Measurements from ENCODE around the gene MED13L.
A peak's percentile ranks its signal among the peaks of the same experiment; 100 is the strongest.

The MED13L gene

DNA sequence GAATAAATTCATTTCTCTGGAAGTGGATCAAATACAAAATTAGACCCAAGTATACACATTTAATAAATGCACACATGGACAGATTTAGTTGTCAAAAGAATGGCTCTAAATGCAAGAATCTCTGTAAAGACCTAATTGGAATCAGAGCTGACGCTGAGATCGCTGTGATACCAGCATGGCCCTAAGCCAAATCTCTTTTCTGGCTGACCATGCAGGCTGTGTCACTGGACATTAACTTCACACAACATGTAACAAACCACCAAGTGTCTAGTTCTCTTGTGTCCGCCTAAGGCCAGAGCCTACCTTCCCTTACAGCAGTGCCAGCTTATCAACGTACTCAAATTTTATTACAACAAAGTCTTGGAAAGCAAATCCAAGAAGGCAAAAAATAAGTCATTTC lies 127.5 kb downstream of the MED13L start:
- TF ChIP-seq FOXP2 (optimal IDR thresholded peaks at IDR 0.05; ENCODE audit: borderline replicate concordance, extremely low read depth, extremely low read length, insufficient read depth) (no peak), POLR2AphosphoS5 (IDR thresholded peaks at IDR 0.05; ENCODE audit: low read depth, low read length) (no peak), SIN3A (IDR thresholded peaks at IDR 0.05; ENCODE audit: borderline replicate concordance, insufficient read depth, low read length) (0 out of 2 replicates have a peak, but pooled peaks have one; percentile 50), TAF1 (IDR thresholded peaks at IDR 0.05; ENCODE audit: borderline replicate concordance, insufficient read depth, low read length) (no peak)

DNA sequence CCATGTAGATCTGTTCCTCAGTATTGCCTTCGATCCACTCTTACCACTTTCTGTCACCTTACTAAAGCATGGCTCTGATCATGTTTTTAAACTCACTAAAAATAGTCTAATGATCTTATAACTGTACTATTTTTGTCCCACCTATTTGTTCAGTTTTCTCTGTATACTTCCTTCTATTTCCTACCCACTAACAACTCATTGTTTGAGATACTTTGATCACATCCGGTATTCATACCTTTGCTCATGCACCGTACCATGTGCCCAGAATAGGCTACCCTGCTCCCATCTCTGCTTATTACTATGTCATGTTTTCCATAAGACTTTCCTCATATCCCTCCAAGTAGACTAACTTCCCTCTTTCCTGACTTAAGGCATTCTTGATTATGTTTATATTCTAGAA lies 128.6 kb downstream of the MED13L start:
- TF ChIP-seq POLR2AphosphoS5 (IDR thresholded peaks at IDR 0.05; ENCODE audit: low read depth, low read length) (no peak), FOXP2 (optimal IDR thresholded peaks at IDR 0.05; ENCODE audit: borderline replicate concordance, extremely low read depth, extremely low read length, insufficient read depth) (no peak), TAF1 (IDR thresholded peaks at IDR 0.05; ENCODE audit: borderline replicate concordance, insufficient read depth, low read length) (no peak), SIN3A (IDR thresholded peaks at IDR 0.05; ENCODE audit: borderline replicate concordance, insufficient read depth, low read length) (no peak)
- TF ChIP-seq, protein P1, sequence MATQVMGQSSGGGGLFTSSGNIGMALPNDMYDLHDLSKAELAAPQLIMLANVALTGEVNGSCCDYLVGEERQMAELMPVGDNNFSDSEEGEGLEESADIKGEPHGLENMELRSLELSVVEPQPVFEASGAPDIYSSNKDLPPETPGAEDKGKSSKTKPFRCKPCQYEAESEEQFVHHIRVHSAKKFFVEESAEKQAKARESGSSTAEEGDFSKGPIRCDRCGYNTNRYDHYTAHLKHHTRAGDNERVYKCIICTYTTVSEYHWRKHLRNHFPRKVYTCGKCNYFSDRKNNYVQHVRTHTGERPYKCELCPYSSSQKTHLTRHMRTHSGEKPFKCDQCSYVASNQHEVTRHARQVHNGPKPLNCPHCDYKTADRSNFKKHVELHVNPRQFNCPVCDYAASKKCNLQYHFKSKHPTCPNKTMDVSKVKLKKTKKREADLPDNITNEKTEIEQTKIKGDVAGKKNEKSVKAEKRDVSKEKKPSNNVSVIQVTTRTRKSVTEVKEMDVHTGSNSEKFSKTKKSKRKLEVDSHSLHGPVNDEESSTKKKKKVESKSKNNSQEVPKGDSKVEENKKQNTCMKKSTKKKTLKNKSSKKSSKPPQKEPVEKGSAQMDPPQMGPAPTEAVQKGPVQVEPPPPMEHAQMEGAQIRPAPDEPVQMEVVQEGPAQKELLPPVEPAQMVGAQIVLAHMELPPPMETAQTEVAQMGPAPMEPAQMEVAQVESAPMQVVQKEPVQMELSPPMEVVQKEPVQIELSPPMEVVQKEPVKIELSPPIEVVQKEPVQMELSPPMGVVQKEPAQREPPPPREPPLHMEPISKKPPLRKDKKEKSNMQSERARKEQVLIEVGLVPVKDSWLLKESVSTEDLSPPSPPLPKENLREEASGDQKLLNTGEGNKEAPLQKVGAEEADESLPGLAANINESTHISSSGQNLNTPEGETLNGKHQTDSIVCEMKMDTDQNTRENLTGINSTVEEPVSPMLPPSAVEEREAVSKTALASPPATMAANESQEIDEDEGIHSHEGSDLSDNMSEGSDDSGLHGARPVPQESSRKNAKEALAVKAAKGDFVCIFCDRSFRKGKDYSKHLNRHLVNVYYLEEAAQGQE (IDR thresholded peaks at IDR 0.05; ENCODE audit: insufficient read depth in 1 of 2, low read depth in 2 of 2, low read length in 2 of 2), result no peak

DNA sequence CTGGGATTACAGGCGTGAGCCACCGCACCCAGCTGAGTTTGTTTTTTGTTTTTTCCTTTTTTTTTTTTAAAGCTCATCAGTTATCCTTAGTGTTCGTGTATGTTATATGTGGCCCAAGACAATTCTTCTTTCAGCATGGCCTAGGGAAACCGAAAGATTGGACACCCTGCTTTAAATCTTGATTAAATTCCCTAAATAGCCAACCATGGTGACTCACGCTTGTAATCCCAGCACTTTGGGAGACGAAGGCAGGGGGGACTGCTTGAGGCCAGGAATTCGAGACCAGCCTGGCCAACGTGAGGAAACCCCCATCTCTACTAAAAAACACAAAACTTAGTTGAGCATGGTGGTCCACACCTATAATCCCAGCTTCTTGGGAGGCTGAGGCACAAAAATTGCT lies 131.1 kb downstream of the MED13L start:
- TF ChIP-seq TAF1 (IDR thresholded peaks at IDR 0.05; ENCODE audit: borderline replicate concordance, insufficient read depth, low read length), result no peak
- TF ChIP-seq, protein P1 (IDR thresholded peaks at IDR 0.05; ENCODE audit: insufficient read depth in 1 of 2, low read depth in 2 of 2, low read length in 2 of 2), result no peak
- TF ChIP-seq FOXP2 (optimal IDR thresholded peaks at IDR 0.05; ENCODE audit: borderline replicate concordance, extremely low read depth, extremely low read length, insufficient read depth), result no peak
- no peak for TF ChIP-seq POLR2AphosphoS5 (IDR thresholded peaks at IDR 0.05; ENCODE audit: low read depth, low read length)
- TF ChIP-seq SIN3A (IDR thresholded peaks at IDR 0.05; ENCODE audit: borderline replicate concordance, insufficient read depth, low read length), result no peak

DNA sequence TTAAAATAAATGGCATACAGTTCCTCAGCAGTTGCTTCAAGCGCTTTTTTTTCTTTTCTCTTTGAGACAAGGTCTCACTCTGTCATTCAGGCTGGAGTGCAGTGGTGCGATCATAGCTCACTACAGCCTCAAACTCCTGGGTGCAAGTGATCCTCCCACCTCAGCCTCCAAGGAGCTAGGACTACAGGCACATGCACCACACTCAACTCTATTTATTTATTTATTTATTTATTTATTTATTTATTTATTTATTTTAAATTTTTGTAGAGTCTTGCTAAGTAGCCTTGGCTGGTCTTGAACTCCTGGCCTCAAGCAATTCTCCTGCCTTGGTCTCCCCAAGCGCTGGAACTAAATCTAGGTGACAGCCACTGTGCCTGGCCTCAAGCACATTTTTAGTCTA lies 132.0 kb downstream of the MED13L start:
- no peak for TF ChIP-seq SIN3A (IDR thresholded peaks at IDR 0.05; ENCODE audit: borderline replicate concordance, insufficient read depth, low read length)
- TF ChIP-seq FOXP2 (optimal IDR thresholded peaks at IDR 0.05; ENCODE audit: borderline replicate concordance, extremely low read depth, extremely low read length, insufficient read depth), result no peak
- TF ChIP-seq POLR2AphosphoS5 (IDR thresholded peaks at IDR 0.05; ENCODE audit: low read depth, low read length), result no peak

DNA sequence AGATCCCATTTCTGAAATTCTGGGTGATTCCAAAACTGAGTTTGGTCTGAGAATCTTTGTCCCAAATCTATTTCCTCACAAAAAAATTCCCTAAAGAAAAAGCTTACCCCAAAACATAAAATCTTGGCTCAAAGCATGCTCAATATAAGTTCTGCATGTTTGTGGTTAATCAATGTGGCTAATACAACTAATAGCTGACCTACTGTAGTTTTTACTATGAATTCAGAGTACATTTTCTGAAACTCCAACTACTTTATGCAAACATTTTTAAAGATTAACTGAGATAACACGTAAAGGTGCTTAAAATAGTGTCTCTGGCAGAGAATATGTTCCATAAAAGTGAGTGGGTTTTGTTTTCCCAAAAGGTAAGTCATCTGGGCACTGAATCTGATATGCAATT lies 133.1 kb downstream of the MED13L start:
- TF ChIP-seq TAF1 (IDR thresholded peaks at IDR 0.05; ENCODE audit: borderline replicate concordance, insufficient read depth, low read length), result no peak
- TF ChIP-seq POLR2AphosphoS5 (IDR thresholded peaks at IDR 0.05; ENCODE audit: low read depth, low read length), result no peak
- TF ChIP-seq FOXP2 (optimal IDR thresholded peaks at IDR 0.05; ENCODE audit: borderline replicate concordance, extremely low read depth, extremely low read length, insufficient read depth), result no peak
- no peak for TF ChIP-seq SIN3A (IDR thresholded peaks at IDR 0.05; ENCODE audit: borderline replicate concordance, insufficient read depth, low read length)
- TF ChIP-seq, protein P1 (IDR thresholded peaks at IDR 0.05; ENCODE audit: insufficient read depth in 1 of 2, low read depth in 2 of 2, low read length in 2 of 2), result no peak

DNA sequence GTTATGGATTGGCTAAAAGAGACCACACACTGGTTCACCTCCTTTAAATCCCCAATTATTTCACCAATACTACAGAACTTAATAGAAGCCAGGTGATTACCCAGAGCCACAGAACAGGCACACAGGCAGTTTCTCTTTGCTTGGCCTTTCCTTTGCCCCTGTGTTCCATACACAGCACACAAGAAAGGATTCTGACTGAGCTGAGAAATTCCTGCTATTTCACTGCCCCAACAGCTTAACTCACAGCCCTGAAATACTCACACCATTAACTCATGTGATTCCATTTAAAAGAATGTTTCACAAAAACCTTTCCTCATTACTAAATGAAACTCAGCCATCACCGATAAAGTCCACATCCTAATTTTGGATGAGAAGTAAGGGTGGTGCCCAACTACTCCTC lies 133.6 kb downstream of the MED13L start:
- TF ChIP-seq, protein P1 (IDR thresholded peaks at IDR 0.05; ENCODE audit: insufficient read depth in 1 of 2, low read depth in 2 of 2, low read length in 2 of 2), result no peak
- TF ChIP-seq FOXP2 (optimal IDR thresholded peaks at IDR 0.05; ENCODE audit: borderline replicate concordance, extremely low read depth, extremely low read length, insufficient read depth) (no peak), POLR2AphosphoS5 (IDR thresholded peaks at IDR 0.05; ENCODE audit: low read depth, low read length) (no peak), SIN3A (IDR thresholded peaks at IDR 0.05; ENCODE audit: borderline replicate concordance, insufficient read depth, low read length) (no peak), TAF1 (IDR thresholded peaks at IDR 0.05; ENCODE audit: borderline replicate concordance, insufficient read depth, low read length) (no peak)

Data from PFSK-1 (cell line).